AG09309 (cell line): Measurements from ENCODE around the gene DEAF1.
A peak's percentile ranks its signal among the peaks of the same experiment; 100 is the strongest.

Experiments used
- DNase-seq: peaks from one replicate; pipeline ENCODE4 v3.0.0-alpha.2; 2010; ENCODE audit warnings: low read depth
- H3K4me3 ChIP-seq: 2 replicates; pipeline ENCODE4 v1.5.1; 2011; ENCODE audit warnings: mild to moderate bottlenecking, low read depth, low read length, moderate library complexity; ENCODE audit not compliant: control insufficient read depth
- TF ChIP-seq, protein P1 (sequence below): IDR thresholded peaks from 2 replicates; pipeline ENCODE4 v1.5.1; 2011; ENCODE audit warnings: mild to moderate bottlenecking, low read depth, low read length, inconsistent platforms; ENCODE audit not compliant: insufficient read depth, control insufficient read depth; ENCODE audit errors: missing control alignments

Gene DEAF1

DNA sequence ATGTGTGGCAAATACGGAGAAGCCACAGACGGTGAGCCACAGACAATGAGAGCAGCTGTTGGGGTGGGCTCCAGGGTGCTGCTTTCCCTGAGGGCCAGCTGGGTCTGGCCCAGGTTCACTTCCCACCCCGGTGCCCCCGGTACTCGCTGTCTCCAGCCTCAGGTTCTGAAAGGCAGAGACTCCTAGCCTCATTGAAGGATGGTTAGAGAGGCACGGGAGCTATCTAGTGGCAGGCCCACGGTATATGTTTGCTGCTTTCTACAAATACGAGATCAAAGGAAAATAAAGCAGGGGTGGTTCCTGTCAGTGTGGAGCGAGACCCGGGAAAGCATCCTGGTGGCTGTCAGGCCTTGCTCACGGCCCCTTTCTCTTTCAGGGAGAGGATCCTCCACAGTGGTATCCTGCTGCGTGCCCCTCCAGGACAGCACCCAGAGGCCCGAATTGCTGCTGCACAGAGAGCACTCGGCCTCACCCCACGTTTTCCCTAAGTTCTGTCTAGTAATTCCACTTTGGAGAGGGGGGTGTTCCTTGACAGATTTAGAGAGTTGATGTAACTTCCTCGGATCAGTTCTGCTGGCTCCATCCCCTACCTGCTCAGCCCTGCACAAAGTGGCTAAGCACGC is 3.6 kb upstream of the DEAF1 start:
- no peak for DNase-seq

DNA sequence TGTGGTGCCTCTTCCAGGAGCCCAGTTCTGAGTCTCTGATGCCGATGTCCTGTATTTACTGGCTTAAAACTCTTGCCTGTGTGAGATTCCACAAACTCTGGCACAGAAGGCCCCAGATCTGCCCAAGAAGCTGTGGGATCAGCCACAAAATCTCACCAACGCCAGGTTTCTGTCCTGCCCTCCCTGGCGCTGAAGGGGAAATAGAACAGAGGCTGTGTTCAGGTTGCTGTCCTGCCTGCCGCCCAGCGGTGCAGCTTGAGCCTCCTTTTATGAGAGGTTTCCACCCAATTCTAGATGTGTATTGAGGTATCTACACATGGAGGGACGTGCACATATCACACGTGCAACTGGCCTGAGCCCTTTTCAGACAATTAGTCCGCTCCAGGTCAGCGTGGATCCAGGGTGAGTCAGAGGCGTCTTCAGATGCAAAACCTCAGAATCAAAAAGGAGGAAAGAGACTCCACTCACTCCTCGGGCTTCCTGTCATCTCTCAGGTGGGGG is 2.8 kb upstream of the DEAF1 start:
- TF ChIP-seq, protein P1, sequence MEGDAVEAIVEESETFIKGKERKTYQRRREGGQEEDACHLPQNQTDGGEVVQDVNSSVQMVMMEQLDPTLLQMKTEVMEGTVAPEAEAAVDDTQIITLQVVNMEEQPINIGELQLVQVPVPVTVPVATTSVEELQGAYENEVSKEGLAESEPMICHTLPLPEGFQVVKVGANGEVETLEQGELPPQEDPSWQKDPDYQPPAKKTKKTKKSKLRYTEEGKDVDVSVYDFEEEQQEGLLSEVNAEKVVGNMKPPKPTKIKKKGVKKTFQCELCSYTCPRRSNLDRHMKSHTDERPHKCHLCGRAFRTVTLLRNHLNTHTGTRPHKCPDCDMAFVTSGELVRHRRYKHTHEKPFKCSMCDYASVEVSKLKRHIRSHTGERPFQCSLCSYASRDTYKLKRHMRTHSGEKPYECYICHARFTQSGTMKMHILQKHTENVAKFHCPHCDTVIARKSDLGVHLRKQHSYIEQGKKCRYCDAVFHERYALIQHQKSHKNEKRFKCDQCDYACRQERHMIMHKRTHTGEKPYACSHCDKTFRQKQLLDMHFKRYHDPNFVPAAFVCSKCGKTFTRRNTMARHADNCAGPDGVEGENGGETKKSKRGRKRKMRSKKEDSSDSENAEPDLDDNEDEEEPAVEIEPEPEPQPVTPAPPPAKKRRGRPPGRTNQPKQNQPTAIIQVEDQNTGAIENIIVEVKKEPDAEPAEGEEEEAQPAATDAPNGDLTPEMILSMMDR: no peak
- DNase-seq: no peak
- H3K4me3 ChIP-seq: no peak overlapping the region

More for the DNA sequence above, 3.6 kb upstream of the DEAF1 start:
- no peak overlapping the region for H3K4me3 ChIP-seq
- TF ChIP-seq, protein P1: no peak

DNA sequence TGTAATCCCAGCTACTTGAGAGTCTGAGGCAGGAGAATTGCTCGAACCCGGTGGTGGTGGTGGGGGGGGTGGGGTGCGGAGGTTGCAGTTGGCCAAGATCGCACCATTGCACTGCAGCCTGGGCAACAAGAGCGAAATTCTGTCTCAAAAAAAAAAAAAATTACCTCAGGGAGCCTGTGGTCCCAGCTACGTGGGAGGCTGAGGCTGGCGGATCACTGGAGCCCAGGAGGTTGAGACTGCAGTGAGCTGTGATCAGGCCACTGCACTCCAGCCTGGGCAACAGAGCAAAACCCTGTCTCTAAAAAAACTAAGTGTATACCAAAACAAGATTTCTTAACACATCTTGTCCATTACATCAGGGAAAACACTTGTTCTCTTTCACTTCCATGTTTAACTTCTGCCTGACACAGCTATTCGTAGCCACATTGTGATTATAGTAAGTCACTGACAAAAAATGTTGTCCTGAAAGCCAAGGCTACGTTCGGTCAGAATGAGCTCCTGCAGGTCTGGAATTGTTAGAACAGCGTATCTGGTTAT is 2.0 kb upstream of the DEAF1 start:
- DNase-seq: peak; percentile 76
- H3K4me3 ChIP-seq: peak overlapping the region; percentile 53
- TF ChIP-seq, protein P1: no peak

DNA sequence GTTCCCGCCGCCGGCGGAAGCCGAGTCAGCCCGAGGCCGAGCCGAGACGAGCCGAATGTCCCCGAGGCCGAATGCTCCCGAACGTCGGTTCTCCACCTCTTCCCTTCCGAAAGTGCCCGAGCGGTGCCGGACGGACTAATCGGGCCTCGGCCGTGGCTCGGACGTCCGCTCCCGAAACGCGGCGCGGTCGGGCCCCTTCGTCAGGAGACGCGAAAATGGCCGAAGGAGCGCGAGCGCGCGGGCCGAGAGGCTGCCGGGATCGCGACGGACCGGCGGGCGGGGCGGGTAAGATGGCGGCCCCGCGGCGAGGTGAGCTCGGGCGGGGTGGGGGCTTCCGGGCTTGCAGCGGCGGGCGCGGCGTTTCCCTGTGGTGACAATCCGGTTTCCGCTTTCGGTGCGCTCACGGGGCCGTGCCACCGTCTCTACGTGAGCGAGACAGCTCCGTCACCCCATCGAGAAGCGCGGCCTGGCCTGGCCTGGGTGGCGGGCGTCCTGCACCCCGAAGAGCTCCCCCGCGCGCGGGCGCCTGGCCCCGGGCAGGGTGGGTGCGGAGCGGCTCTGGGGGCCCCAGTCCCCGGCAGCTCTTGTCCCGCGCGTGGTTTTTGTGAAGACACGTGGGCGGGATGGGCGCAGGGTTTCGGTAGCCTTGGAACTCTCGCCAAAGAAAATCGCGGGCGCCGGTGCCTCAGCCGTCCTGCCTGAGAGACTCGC is 671 bp upstream of the DEAF1 start, which contains the start of gene TMEM80:
Gene TMEM80, plus strand, starts transcription at position 279 of the 711 bp plus-strand sequence. Its CDS starts 12 bp downstream, at position 291.
- TF ChIP-seq, protein P1: no peak
- peak; percentile 80 for DNase-seq
- H3K4me3 ChIP-seq: peak within 1 kb of the TSS; percentile 53

DNA sequence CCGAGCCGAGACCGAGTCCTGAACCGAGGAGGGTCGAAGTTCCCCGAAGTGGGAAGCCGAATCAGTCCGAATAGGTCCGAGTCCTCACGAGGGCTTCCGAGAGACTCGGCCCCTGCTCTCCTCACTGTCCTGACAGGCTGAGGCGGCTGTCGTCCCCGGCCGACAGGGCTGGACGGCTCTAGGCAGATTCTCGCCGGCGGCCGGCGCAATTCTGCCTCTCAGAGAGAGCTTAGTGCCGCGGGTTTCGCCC is 191 bp upstream of the DEAF1 start:
- TF ChIP-seq, protein P1: no peak
- no peak for DNase-seq
- peak overlapping the region; percentile 53 for H3K4me3 ChIP-seq

DNA sequence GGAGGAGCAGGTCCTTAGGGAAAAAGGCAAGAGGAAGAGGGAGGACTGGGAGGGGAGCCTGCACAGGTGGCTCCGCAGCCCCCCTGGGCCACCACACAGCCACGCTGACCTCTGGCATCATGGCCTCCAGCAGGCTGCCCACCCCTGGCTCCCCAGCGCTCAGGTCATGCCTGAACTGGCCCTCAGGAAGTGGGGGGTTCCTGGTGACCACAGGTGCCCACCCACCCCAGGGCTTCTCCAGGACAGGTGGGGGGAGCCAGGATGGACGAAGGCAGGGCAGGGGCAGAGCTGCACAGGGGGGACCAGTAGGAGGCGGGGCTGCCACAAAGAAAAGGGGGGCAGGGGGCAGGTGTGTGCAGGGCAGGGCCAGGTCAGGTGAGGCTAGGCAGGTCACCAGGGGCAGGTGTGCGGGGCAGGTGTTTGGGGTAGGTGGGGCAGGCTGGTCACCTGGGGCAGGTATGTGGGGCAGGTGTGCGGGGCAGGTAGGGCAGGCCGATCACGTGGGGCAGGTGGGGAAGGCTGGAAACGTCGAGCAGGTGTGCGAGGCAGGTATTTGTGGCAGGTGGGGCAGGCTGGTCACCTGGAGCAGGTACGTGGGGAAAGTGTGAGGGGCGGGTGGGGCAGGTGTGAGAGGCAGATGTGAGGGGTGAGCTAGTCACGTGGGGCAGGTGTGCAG is 997 bp downstream of the DEAF1 start:
- TF ChIP-seq, protein P1: no peak
- H3K4me3 ChIP-seq: peak overlapping the region; percentile 53
- no peak for DNase-seq
